ENCODE results near the gene SMAD2. TPM values are rescaled to one million over a fixed set of nuclear protein-coding genes. Genes with fewer than 3 reads are reported as not detected.
"Not testable (repeated sequence)": the region's sequence is repeated elsewhere in the genome, so short reads cannot be mapped to it uniquely, and the experiment has no call there.

Gene SMAD2
- 100 to 1,000 TPM; 129 to 147 (median 138) TPM for total RNA-seq

- ATAC-seq = peak; percentile 79 to 80
- H3K27me3 Mint-ChIP-seq (ENCODE audit: low read depth) = no peaks in the 10 kb centered on the region
- H3K4me3 Mint-ChIP-seq = peak within 1 kb of the TSS; percentile 92
- no peaks in the 10 kb centered on the region for H3K9me3 Mint-ChIP-seq
- peak; percentile 74 for DNase-seq
- H3K4me1 Mint-ChIP-seq (ENCODE audit: low read depth) = peaks cover 49% of the 10 kb centered on the region
- H3K36me3 Mint-ChIP-seq (ENCODE audit: insufficient read depth) = peaks cover 3% of the 10 kb centered on the region
These were observed at the start of gene SMAD2 for GRCh38 chr18:47930199-47930930. Gene SMAD2, minus strand, starts transcription at chr18:47930659. Its CDS starts 33,903 bp downstream, at chr18:47896756.

GRCh38 chr18:47979611-47980200 is 49.2 kb upstream of the SMAD2 start:
- Mint-ChIP-seq H3K4me3 (no peak overlapping the region), H3K4me1 (ENCODE audit: low read depth) (no peaks in the 10 kb centered on the region), H3K36me3 (ENCODE audit: insufficient read depth) (no peaks in the 10 kb centered on the region), H3K27me3 (ENCODE audit: low read depth) (peaks cover 2% of the 10 kb centered on the region), H3K9me3 (no peaks in the 10 kb centered on the region)
- DNase-seq (no peak), ATAC-seq (no peak)

GRCh38 chr18:47978603-47979002 is 48.1 kb upstream of the SMAD2 start:
- Mint-ChIP-seq H3K27me3 (ENCODE audit: low read depth) (peaks cover 4% of the 10 kb centered on the region), H3K4me3 (no peak overlapping the region), H3K4me1 (ENCODE audit: low read depth) (no peaks in the 10 kb centered on the region), H3K9me3 (no peaks in the 10 kb centered on the region), H3K36me3 (ENCODE audit: insufficient read depth) (no peaks in the 10 kb centered on the region)
- ATAC-seq (no peak), DNase-seq (no peak)

GRCh38 chr18:47978141-47978540 is 47.7 kb upstream of the SMAD2 start:
- ATAC-seq (no peak), DNase-seq (no peak)
- no peaks in the 10 kb centered on the region for H3K36me3 Mint-ChIP-seq (ENCODE audit: insufficient read depth)
- H3K4me3 Mint-ChIP-seq = no peak overlapping the region
- H3K27me3 Mint-ChIP-seq (ENCODE audit: low read depth) = peaks cover 6% of the 10 kb centered on the region
- H3K4me1 Mint-ChIP-seq (ENCODE audit: low read depth) = no peaks in the 10 kb centered on the region
- no peaks in the 10 kb centered on the region for H3K9me3 Mint-ChIP-seq

GRCh38 chr18:47975701-47976100 is 45.2 kb upstream of the SMAD2 start:
- no peak for DNase-seq
- no peak for ATAC-seq
- Mint-ChIP-seq H3K4me1 (ENCODE audit: low read depth) (no peaks in the 10 kb centered on the region), H3K9me3 (no peaks in the 10 kb centered on the region), H3K27me3 (ENCODE audit: low read depth) (peaks cover 16% of the 10 kb centered on the region), H3K4me3 (no peak overlapping the region), H3K36me3 (ENCODE audit: insufficient read depth) (no peaks in the 10 kb centered on the region)

- Mint-ChIP-seq H3K36me3 (ENCODE audit: insufficient read depth) (no peaks in the 10 kb centered on the region), H3K9me3 (no peaks in the 10 kb centered on the region), H3K4me1 (ENCODE audit: low read depth) (no peaks in the 10 kb centered on the region), H3K27me3 (ENCODE audit: low read depth) (peaks cover 16% of the 10 kb centered on the region), H3K4me3 (no peak overlapping the region)
- DNase-seq = no peak
- ATAC-seq = no peak
These were observed 44.6 kb upstream of the SMAD2 start for GRCh38 chr18:47975105-47975504.

- H3K4me1 Mint-ChIP-seq (ENCODE audit: low read depth) = no peaks in the 10 kb centered on the region
- no peak overlapping the region for H3K4me3 Mint-ChIP-seq
These were observed 40.4 kb upstream of the SMAD2 start for GRCh38 chr18:47970664-47971531.

GRCh38 chr18:47969816-47970215 is 39.4 kb upstream of the SMAD2 start:
- Mint-ChIP-seq H3K4me3 (no peak overlapping the region), H3K9me3 (no peaks in the 10 kb centered on the region), H3K27me3 (ENCODE audit: low read depth) (peaks cover 17% of the 10 kb centered on the region), H3K4me1 (ENCODE audit: low read depth) (no peaks in the 10 kb centered on the region), H3K36me3 (ENCODE audit: insufficient read depth) (no peaks in the 10 kb centered on the region)
- ATAC-seq (no peak), DNase-seq (no peak)

More at GRCh38 chr18:47970664-47971531, 40.4 kb upstream of the SMAD2 start:
- Mint-ChIP-seq H3K36me3 (ENCODE audit: insufficient read depth) (no peaks in the 10 kb centered on the region), H3K27me3 (ENCODE audit: low read depth) (peaks cover 17% of the 10 kb centered on the region), H3K9me3 (no peaks in the 10 kb centered on the region)
- ATAC-seq (no peak), DNase-seq (no peak)

GRCh38 chr18:47968721-47969120 is 38.3 kb upstream of the SMAD2 start:
- ATAC-seq = no peak
- Mint-ChIP-seq H3K36me3 (ENCODE audit: insufficient read depth) (no peaks in the 10 kb centered on the region), H3K9me3 (no peaks in the 10 kb centered on the region), H3K27me3 (ENCODE audit: low read depth) (peaks cover 16% of the 10 kb centered on the region), H3K4me1 (ENCODE audit: low read depth) (no peaks in the 10 kb centered on the region), H3K4me3 (no peak overlapping the region)
- DNase-seq = no peak

GRCh38 chr18:47968006-47968676 is 37.7 kb upstream of the SMAD2 start:
- Mint-ChIP-seq H3K4me1 (ENCODE audit: low read depth) (no peaks in the 10 kb centered on the region), H3K9me3 (peaks cover 2% of the 10 kb centered on the region), H3K27me3 (ENCODE audit: low read depth) (peaks cover 13% of the 10 kb centered on the region), H3K4me3 (no peak overlapping the region), H3K36me3 (ENCODE audit: insufficient read depth) (no peaks in the 10 kb centered on the region)
- ATAC-seq (no peak), DNase-seq (no peak)

- H3K9me3 Mint-ChIP-seq = peaks cover 28% of the 10 kb centered on the region
These were observed 33.6 kb upstream of the SMAD2 start for GRCh38 chr18:47964053-47964452.

GRCh38 chr18:47961003-47961402 is 30.5 kb upstream of the SMAD2 start:
- peaks cover 28% of the 10 kb centered on the region for H3K9me3 Mint-ChIP-seq
- not testable (repeated sequence) for H3K4me1 Mint-ChIP-seq (ENCODE audit: low read depth); ATAC-seq; H3K4me3 Mint-ChIP-seq; DNase-seq; H3K27me3 Mint-ChIP-seq (ENCODE audit: low read depth); H3K36me3 Mint-ChIP-seq (ENCODE audit: insufficient read depth)

More at GRCh38 chr18:47964053-47964452, 33.6 kb upstream of the SMAD2 start:
- no peak for DNase-seq
- H3K36me3 Mint-ChIP-seq (ENCODE audit: insufficient read depth) = no peaks in the 10 kb centered on the region
- no peak overlapping the region for H3K4me3 Mint-ChIP-seq
- no peaks in the 10 kb centered on the region for H3K4me1 Mint-ChIP-seq (ENCODE audit: low read depth)
- H3K27me3 Mint-ChIP-seq (ENCODE audit: low read depth) = peaks cover 2% of the 10 kb centered on the region
- no peak for ATAC-seq

- Mint-ChIP-seq H3K36me3 (ENCODE audit: insufficient read depth) (no peaks in the 10 kb centered on the region), H3K27me3 (ENCODE audit: low read depth) (peaks cover 3% of the 10 kb centered on the region), H3K4me3 (no peak overlapping the region), H3K9me3 (no peaks in the 10 kb centered on the region), H3K4me1 (ENCODE audit: low read depth) (peaks cover 18% of the 10 kb centered on the region)
- DNase-seq = no peak
- peak; percentile 51 to 71 for ATAC-seq
These were observed 23.0 kb upstream of the SMAD2 start for GRCh38 chr18:47953471-47953931.

- ATAC-seq (no peak), DNase-seq (no peak)
- Mint-ChIP-seq H3K4me1 (ENCODE audit: low read depth) (peaks cover 20% of the 10 kb centered on the region), H3K4me3 (no peak overlapping the region), H3K36me3 (ENCODE audit: insufficient read depth) (no peaks in the 10 kb centered on the region), H3K9me3 (peaks cover 4% of the 10 kb centered on the region), H3K27me3 (ENCODE audit: low read depth) (no peaks in the 10 kb centered on the region)
These were observed 20.1 kb upstream of the SMAD2 start for GRCh38 chr18:47950511-47950910.
